GM08714 (cell line): ENCODE measurements around the gene S1PR3.

ENCODE experiments used
- H3K4me3 ChIP-seq: fragments of 200-500 bp; sonication (Bioruptor generic); 2 replicates; pipeline ENCODE4 v1.5.1; 2014; ENCODE audit warnings: mild to moderate bottlenecking, low read length, inconsistent platforms
- ZNF274 ChIP-seq: IDR thresholded peaks from 2 replicates; pipeline ENCODE4 v1.6.1; 2012; ENCODE audit warnings: mild to moderate bottlenecking, low read depth, low read length

The S1PR3 gene

GRCh38 chr9:89038382-89039103 is 47.3 kb downstream of the S1PR3 start:
- TF ChIP-seq ZNF274 = no peak
- no peak overlapping the region for H3K4me3 ChIP-seq

- no peak for TF ChIP-seq ZNF274
- no peak overlapping the region for H3K4me3 ChIP-seq
These were observed 47.8 kb downstream of the S1PR3 start for GRCh38 chr9:89039104-89039465.

GRCh38 chr9:89039664-89040063 is 48.4 kb downstream of the S1PR3 start:
- TF ChIP-seq ZNF274 = no peak
- no peak overlapping the region for H3K4me3 ChIP-seq

- TF ChIP-seq ZNF274 = no peak
These were observed 51.7 kb downstream of the S1PR3 start for GRCh38 chr9:89042984-89043383.

GRCh38 chr9:89044104-89044503 is 52.8 kb downstream of the S1PR3 start:
- TF ChIP-seq ZNF274 = no peak
- H3K4me3 ChIP-seq = no peak overlapping the region

More at GRCh38 chr9:89042984-89043383, 51.7 kb downstream of the S1PR3 start:
- no peak overlapping the region for H3K4me3 ChIP-seq

GRCh38 chr9:89044881-89045280 is 53.6 kb downstream of the S1PR3 start:
- no peak for TF ChIP-seq ZNF274
- no peak overlapping the region for H3K4me3 ChIP-seq

GRCh38 chr9:89046832-89047231 is 55.6 kb downstream of the S1PR3 start:
- no peak overlapping the region for H3K4me3 ChIP-seq
- no peak for TF ChIP-seq ZNF274

GRCh38 chr9:89047667-89048066 is 56.4 kb downstream of the S1PR3 start:
- H3K4me3 ChIP-seq = no peak overlapping the region
- no peak for TF ChIP-seq ZNF274

GRCh38 chr9:89048616-89049015 is 57.3 kb downstream of the S1PR3 start:
- TF ChIP-seq ZNF274 = no peak
- H3K4me3 ChIP-seq = no peak overlapping the region

- TF ChIP-seq ZNF274 = no peak
- H3K4me3 ChIP-seq = no peak overlapping the region
These were observed 58.4 kb downstream of the S1PR3 start for GRCh38 chr9:89049646-89050045.

GRCh38 chr9:89051421-89052025 is 60.3 kb downstream of the S1PR3 start:
- H3K4me3 ChIP-seq = no peak overlapping the region
- TF ChIP-seq ZNF274 = no peak

- no peak overlapping the region for H3K4me3 ChIP-seq
- no peak for TF ChIP-seq ZNF274
These were observed 61.3 kb downstream of the S1PR3 start for GRCh38 chr9:89052470-89053097.

GRCh38 chr9:89053301-89053700 is 62.0 kb downstream of the S1PR3 start:
- H3K4me3 ChIP-seq = no peak overlapping the region
- no peak for TF ChIP-seq ZNF274
